ENCODE results near the gene GYS1.
"Not testable (repeated sequence)": the region's sequence is repeated elsewhere in the genome, so short reads cannot be mapped to it uniquely, and the experiment has no call there.

GYS1 gene

GRCh38 chr19:48993175-48994034, at the start of gene GYS1, which contains the start of gene RUVBL2:
Gene GYS1, minus strand, starts transcription at chr19:48993309. Its CDS starts 197 bp downstream, at chr19:48993112.
Gene RUVBL2, plus strand, starts transcription at chr19:48993887. Its CDS starts 25 bp downstream, at chr19:48993912.
- peak; percentile 99 for DNase-seq

- not testable (repeated sequence) for DNase-seq
These were observed 49.6 kb upstream of the GYS1 start for GRCh38 chr19:49042666-49043065.

GRCh38 chr19:49042177-49042576, 49.1 kb upstream of the GYS1 start:
- DNase-seq: no peak

GRCh38 chr19:49039736-49040135, 46.6 kb upstream of the GYS1 start:
- DNase-seq: not testable (repeated sequence)

GRCh38 chr19:49038557-49039276, 45.6 kb upstream of the GYS1 start:
- not testable (repeated sequence) for DNase-seq

- DNase-seq: not testable (repeated sequence)
These were observed 45.0 kb upstream of the GYS1 start for GRCh38 chr19:49038111-49038510.

- not testable (repeated sequence) for DNase-seq
These were observed 43.7 kb upstream of the GYS1 start, which contains the start of gene CGB1 for GRCh38 chr19:49036815-49037214. Gene CGB1, minus strand, starts transcription at chr19:49036895. Its CDS starts 184 bp downstream, at chr19:49036711.

- peak; percentile 25 to 26 for DNase-seq
These were observed 38.7 kb upstream of the GYS1 start, which contains the start of gene CGB2 for GRCh38 chr19:49031642-49032301. Gene CGB2, plus strand, starts transcription at chr19:49031890. Its CDS starts 206 bp downstream, at chr19:49032096.

GRCh38 chr19:49030323-49030722, 37.2 kb upstream of the GYS1 start:
- DNase-seq: not testable (repeated sequence)

- not testable (repeated sequence) for DNase-seq
These were observed 36.6 kb upstream of the GYS1 start for GRCh38 chr19:49029749-49030148.

GRCh38 chr19:49028686-49029085, 35.6 kb upstream of the GYS1 start:
- not testable (repeated sequence) for DNase-seq

- DNase-seq: not testable (repeated sequence)
These were observed 32.5 kb upstream of the GYS1 start for GRCh38 chr19:49025599-49025998.

- not testable (repeated sequence) for DNase-seq
These were observed 32.0 kb upstream of the GYS1 start for GRCh38 chr19:49025088-49025487.

GRCh38 chr19:49024233-49024632, 31.1 kb upstream of the GYS1 start, which contains the start of gene CGB3:
Gene CGB3, minus strand, starts transcription at chr19:49024333. Its CDS starts 362 bp downstream, at chr19:49023971.
- DNase-seq: not testable (repeated sequence)

- DNase-seq: no peak
These were observed 29.0 kb upstream of the GYS1 start for GRCh38 chr19:49022116-49022515.

GRCh38 chr19:49020931-49021895, 28.1 kb upstream of the GYS1 start:
- no peak for DNase-seq

GRCh38 chr19:49020342-49020741, 27.2 kb upstream of the GYS1 start:
- no peak for DNase-seq

- DNase-seq: peak; percentile 47 to 48
These were observed 26.3 kb upstream of the GYS1 start for GRCh38 chr19:49019242-49019932.

GRCh38 chr19:49018388-49019241, 25.5 kb upstream of the GYS1 start:
- not testable (repeated sequence) for DNase-seq

Data from activated CD4-positive, alpha-beta T cell treated with anti-CD3 and anti-CD28 coated beads, Interleukin-2, amount 50 U/mL, for 4 hours (primary cell).